ENCODE results near the gene GCM1.

- TF ChIP-seq CTCF (IDR thresholded peaks at IDR 0.05) = no peak
- no peak for TF ChIP-seq POLR2A (IDR thresholded peaks at IDR 0.05)
Measured at GRCh38 chr6:53162606-53163005, 14.0 kb upstream of the GCM1 start.

Measured in adrenal gland (tissue), 5 donors.